ENCODE results near the gene KLHL29.

Gene KLHL29

GRCh38 chr2:23524261-23524706, 139.3 kb downstream of the KLHL29 start:
- no peak for DNase-seq (ENCODE audit: low read depth)
- H3K4me3 ChIP-seq (ENCODE audit: low read depth, low read length) = no peak overlapping the region

DNA sequence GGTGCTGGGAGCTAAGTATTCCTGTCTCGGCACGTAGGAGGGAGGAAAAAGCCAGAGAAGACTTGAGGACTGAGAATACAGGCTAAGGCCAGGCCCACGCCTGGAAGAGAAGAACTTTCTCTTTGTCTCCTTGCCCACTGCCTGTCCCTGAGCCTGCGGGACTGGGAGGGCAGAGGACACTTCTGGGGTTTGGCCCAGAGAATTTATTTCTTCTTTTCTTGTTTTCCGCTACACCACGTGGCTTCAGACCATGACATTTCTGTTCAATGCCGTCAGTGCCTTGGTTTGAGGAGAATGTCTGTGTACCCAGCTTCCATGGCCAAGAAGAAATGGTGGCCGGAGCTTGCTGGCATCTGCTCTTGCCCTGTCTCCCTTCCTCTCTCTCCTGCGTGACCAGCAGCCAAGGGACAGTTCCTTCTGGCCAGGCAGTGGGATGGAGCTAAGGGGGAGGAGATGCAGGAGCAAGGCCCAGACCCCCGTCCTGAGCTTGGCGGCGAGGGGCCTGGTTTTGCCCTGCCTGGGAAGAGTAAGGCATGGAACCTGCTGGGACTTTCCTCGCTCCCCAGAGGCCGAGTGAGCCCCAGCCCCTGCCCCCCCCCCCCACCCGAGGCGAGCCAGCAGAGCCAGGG, 140.3 kb downstream of the KLHL29 start:
- no peak for DNase-seq (ENCODE audit: low read depth)
- H3K4me3 ChIP-seq (ENCODE audit: low read depth, low read length) = no peak overlapping the region
- TF ChIP-seq MAX (IDR thresholded peaks at IDR 0.05; ENCODE audit: low read depth, low read length) (no peak), MYC (IDR thresholded peaks at IDR 0.05; ENCODE audit: low read depth, low read length) (no peak), POLR2A (IDR thresholded peaks at IDR 0.05; ENCODE audit: extremely low read depth, insufficient read length) (no peak)
- TF ChIP-seq, protein P1, sequence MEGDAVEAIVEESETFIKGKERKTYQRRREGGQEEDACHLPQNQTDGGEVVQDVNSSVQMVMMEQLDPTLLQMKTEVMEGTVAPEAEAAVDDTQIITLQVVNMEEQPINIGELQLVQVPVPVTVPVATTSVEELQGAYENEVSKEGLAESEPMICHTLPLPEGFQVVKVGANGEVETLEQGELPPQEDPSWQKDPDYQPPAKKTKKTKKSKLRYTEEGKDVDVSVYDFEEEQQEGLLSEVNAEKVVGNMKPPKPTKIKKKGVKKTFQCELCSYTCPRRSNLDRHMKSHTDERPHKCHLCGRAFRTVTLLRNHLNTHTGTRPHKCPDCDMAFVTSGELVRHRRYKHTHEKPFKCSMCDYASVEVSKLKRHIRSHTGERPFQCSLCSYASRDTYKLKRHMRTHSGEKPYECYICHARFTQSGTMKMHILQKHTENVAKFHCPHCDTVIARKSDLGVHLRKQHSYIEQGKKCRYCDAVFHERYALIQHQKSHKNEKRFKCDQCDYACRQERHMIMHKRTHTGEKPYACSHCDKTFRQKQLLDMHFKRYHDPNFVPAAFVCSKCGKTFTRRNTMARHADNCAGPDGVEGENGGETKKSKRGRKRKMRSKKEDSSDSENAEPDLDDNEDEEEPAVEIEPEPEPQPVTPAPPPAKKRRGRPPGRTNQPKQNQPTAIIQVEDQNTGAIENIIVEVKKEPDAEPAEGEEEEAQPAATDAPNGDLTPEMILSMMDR (IDR thresholded peaks at IDR 0.05; ENCODE audit: low read depth, low read length) = no peak

More at GRCh38 chr2:23524261-23524706, 139.3 kb downstream of the KLHL29 start:
- TF ChIP-seq MYC (IDR thresholded peaks at IDR 0.05; ENCODE audit: low read depth, low read length) = no peak
- no peak for TF ChIP-seq MAX (IDR thresholded peaks at IDR 0.05; ENCODE audit: low read depth, low read length)
- TF ChIP-seq POLR2A (IDR thresholded peaks at IDR 0.05; ENCODE audit: extremely low read depth, insufficient read length) = no peak
- TF ChIP-seq, protein P1 (IDR thresholded peaks at IDR 0.05; ENCODE audit: low read depth, low read length) = no peak

- TF ChIP-seq MYC (IDR thresholded peaks at IDR 0.05; ENCODE audit: low read depth, low read length) = no peak
- no peak for TF ChIP-seq MAX (IDR thresholded peaks at IDR 0.05; ENCODE audit: low read depth, low read length)
- TF ChIP-seq, protein P1 (IDR thresholded peaks at IDR 0.05; ENCODE audit: low read depth, low read length) = no peak
- TF ChIP-seq POLR2A (IDR thresholded peaks at IDR 0.05; ENCODE audit: extremely low read depth, insufficient read length) = no peak
- no peak for DNase-seq (ENCODE audit: low read depth)
These were observed 141.1 kb downstream of the KLHL29 start for GRCh38 chr2:23526114-23526513.

GRCh38 chr2:23526835-23527790, 142.1 kb downstream of the KLHL29 start:
- H3K4me3 ChIP-seq (ENCODE audit: low read depth, low read length) = no peak overlapping the region
- TF ChIP-seq MYC (IDR thresholded peaks at IDR 0.05; ENCODE audit: low read depth, low read length) = no peak
- no peak for TF ChIP-seq MAX (IDR thresholded peaks at IDR 0.05; ENCODE audit: low read depth, low read length)
- TF ChIP-seq, protein P1 (IDR thresholded peaks at IDR 0.05; ENCODE audit: low read depth, low read length) = no peak
- no peak for TF ChIP-seq POLR2A (IDR thresholded peaks at IDR 0.05; ENCODE audit: extremely low read depth, insufficient read length)
- DNase-seq (ENCODE audit: low read depth) = no peak

More at GRCh38 chr2:23526114-23526513, 141.1 kb downstream of the KLHL29 start:
- H3K4me3 ChIP-seq (ENCODE audit: low read depth, low read length) = no peak overlapping the region

DNA sequence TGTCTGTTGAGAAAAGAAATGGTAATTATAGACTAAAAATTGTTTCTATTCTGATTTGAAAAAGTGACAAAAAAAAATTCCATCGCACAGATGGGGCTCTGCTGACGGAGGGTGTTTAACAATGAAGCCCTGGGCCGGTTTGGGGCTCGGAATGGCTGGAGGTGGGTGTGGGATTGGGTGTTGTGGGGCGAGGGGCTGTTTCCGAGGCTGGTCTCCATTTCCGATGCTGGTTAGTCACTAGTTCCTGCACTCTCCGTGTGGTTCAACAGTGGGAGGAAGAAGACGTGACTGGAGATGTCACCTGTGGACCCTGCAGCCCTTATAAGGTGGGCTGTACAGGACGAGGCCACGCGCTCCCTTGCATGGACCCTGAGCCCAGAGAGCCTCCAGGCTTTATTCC, 143.2 kb downstream of the KLHL29 start:
- TF ChIP-seq MAX (IDR thresholded peaks at IDR 0.05; ENCODE audit: low read depth, low read length) = no peak
- TF ChIP-seq MYC (IDR thresholded peaks at IDR 0.05; ENCODE audit: low read depth, low read length) = no peak
- no peak for TF ChIP-seq POLR2A (IDR thresholded peaks at IDR 0.05; ENCODE audit: extremely low read depth, insufficient read length)
- DNase-seq (ENCODE audit: low read depth) = no peak
- no peak overlapping the region for H3K4me3 ChIP-seq (ENCODE audit: low read depth, low read length)

All from NB4 (cell line).